ENCODE results near the gene SETDB1.
"Not testable (repeated sequence)": the region's sequence is repeated elsewhere in the genome, so short reads cannot be mapped to it uniquely, and the experiment has no call there.

GRCh38 chr1:150928775-150929174 lies 2.6 kb downstream of the SETDB1 start:
- TF ChIP-seq CTCF, POLR2A (IDR thresholded peaks at IDR 0.05): not testable (repeated sequence)
